H1 (cell line): ENCODE data around the gene DPYSL3. TPM values are rescaled to one million over a fixed set of nuclear protein-coding genes. Genes with fewer than 3 reads are reported as not detected.

ENCODE experiments used
- BACH1 ChIP-seq: IDR thresholded peaks from 2 replicates; pipeline ENCODE4 v1.6.1; 2012; ENCODE audit warnings: low read length, improper control_type of control experiment
- EP300 ChIP-seq, 2 experiments: IDR thresholded peaks; 1 replicate in 1 of 2; 2 replicates in 1 of 2; pipeline ENCODE4 v1.6.1; 2011 to 2012; ENCODE audit warnings: low read depth in 2 of 2, low read length in 2 of 2, mild to moderate bottlenecking in 2 of 2, borderline replicate concordance in 1 of 2, inconsistent platforms in 1 of 2, moderate library complexity in 1 of 2
- GTF2F1 ChIP-seq: IDR thresholded peaks from 2 replicates; pipeline ENCODE4 v1.6.1; 2012; ENCODE audit warnings: low read depth, low read length, improper control_type of control experiment, borderline replicate concordance
- KDM4A ChIP-seq: IDR thresholded peaks from one replicate; pipeline ENCODE4 v1.7.1; 2012; ENCODE audit warnings: low read depth, mild to moderate bottlenecking, moderate library complexity, low read length, inconsistent platforms; ENCODE audit not compliant: severe bottlenecking
- POLR2A ChIP-seq, 2 experiments: IDR thresholded peaks; 1 replicate in 1 of 2; 2 replicates in 1 of 2; pipeline ENCODE4 v1.6.1; 2011; ENCODE audit warnings: low read depth in 2 of 2, low read length in 2 of 2, mild to moderate bottlenecking in 2 of 2; ENCODE audit errors: control extremely low read depth in 1 of 2
- SAP30 ChIP-seq: fragments of 300-600 bp; sonication (generic); IDR thresholded peaks from 2 replicates; pipeline ENCODE4 v1.7.1; 2012; ENCODE audit warnings: low read length, moderate library complexity, mild to moderate bottlenecking, inconsistent platforms; ENCODE audit not compliant: insufficient read depth, insufficient replicate concordance
- TAF1 ChIP-seq: IDR thresholded peaks from 2 replicates; pipeline ENCODE4 v1.6.1; 2011; ENCODE audit warnings: mild to moderate bottlenecking, low read depth, low read length
- polyA plus RNA-seq, 7 experiments: library from polyadenylated mRNA; depleted of rRNA in 3 of 7; stranded (reverse) in 5 of 7; unstranded in 2 of 7; fragments of >200 nt in 5 of 7; fragments of 200-250 nt in 2 of 7; gene quantifications; 1 replicate in 5 of 7; 2 replicates in 1 of 7; 4 replicates in 1 of 7; pipeline versions ENCODE4 v1.2.1 to v1.2.3, GENCODE V29; 2011 to 2013; ENCODE audit warnings: missing spikeins in 2 of 7, mixed read lengths in 2 of 7
- total RNA-seq: library from RNA; stranded (reverse); fragmentation: NEBNext Ultra II Directional; extraction: Animal tissue kit (Norgen Biotek cat#: 25700); gene quantifications from 2 replicates; pipeline ENCODE4 v1.2.1, GENCODE V29; 2021

The DPYSL3 gene
- total and polyA plus RNA-seq, 2 of the 8 experiments (the other 6 are each of a cell fraction or from before 2014, with no cell fraction given), result 268 to 387 TPM

- TF ChIP-seq KDM4A (no peak), EP300 (IDR thresholded peaks at IDR 0.05; ENCODE audit: borderline replicate concordance in 1 of 2, low read depth in 2 of 2, low read length in 2 of 2) (no peak), GTF2F1 (no peak), BACH1 (no peak), TAF1 (no peak), SAP30 (no peak), POLR2A (IDR thresholded peaks at IDR 0.05; ENCODE audit: control extremely low read depth in 1 of 2, low read depth in 2 of 2, low read length in 2 of 2) (no peak)
These were observed 111.0 kb downstream of the DPYSL3 start (continued) for GRCh38 chr5:147398860-147399259.
